Stimulated activated CD4-positive, alpha-beta T cell treated with anti-CD3 and anti-CD28 coated beads, Interleukin-4, amount 100 ng/mL, for 24 hours (primary cell): ENCODE results near the gene SELENOW.
"Not testable (repeated sequence)": the region's sequence is repeated elsewhere in the genome, so short reads cannot be mapped to it uniquely, and the experiment has no call there.

Source experiments
- DNase-seq: peaks from one replicate; pipeline ENCODE4 v3.0.0-alpha.2; 2020

SELENOW gene

GRCh38 chr19:47778049-47778953, at the start of gene SELENOW:
Gene SELENOW, plus strand, starts transcription at chr19:47778703. Its CDS starts 83 bp downstream, at chr19:47778786.
- peak; percentile 78 for DNase-seq

GRCh38 chr19:47729468-47729798, 49.1 kb upstream of the SELENOW start:
- no peak for DNase-seq

GRCh38 chr19:47729799-47730520, 48.5 kb upstream of the SELENOW start:
- peak; percentile 57 for DNase-seq

- no peak for DNase-seq
These were observed 48.0 kb upstream of the SELENOW start for GRCh38 chr19:47730521-47730889.

GRCh38 chr19:47730910-47731309, 47.6 kb upstream of the SELENOW start:
- no peak for DNase-seq

GRCh38 chr19:47735131-47735530, 43.4 kb upstream of the SELENOW start:
- no peak for DNase-seq

GRCh38 chr19:47740866-47741519, 37.5 kb upstream of the SELENOW start:
- DNase-seq = no peak

GRCh38 chr19:47741544-47742140, 36.9 kb upstream of the SELENOW start:
- no peak for DNase-seq

- DNase-seq = no peak
These were observed 35.9 kb upstream of the SELENOW start for GRCh38 chr19:47742634-47743033.

- DNase-seq = peak; percentile 98
These were observed 33.2 kb upstream of the SELENOW start, which contains the start of gene NOP53 for GRCh38 chr19:47745010-47745901. Gene NOP53, plus strand, starts transcription at chr19:47745546. Its CDS starts 14 bp downstream, at chr19:47745560.

GRCh38 chr19:47746129-47746528, 32.4 kb upstream of the SELENOW start:
- DNase-seq = not testable (repeated sequence)

GRCh38 chr19:47749326-47749725, 29.2 kb upstream of the SELENOW start:
- no peak for DNase-seq

GRCh38 chr19:47750752-47751151, 27.8 kb upstream of the SELENOW start:
- DNase-seq = no peak

GRCh38 chr19:47752440-47753211, 25.9 kb upstream of the SELENOW start:
- no peak for DNase-seq

GRCh38 chr19:47754206-47755064, 24.1 kb upstream of the SELENOW start:
- no peak for DNase-seq

- DNase-seq = no peak
These were observed 23.3 kb upstream of the SELENOW start for GRCh38 chr19:47755065-47755761.

GRCh38 chr19:47755762-47756626, 22.5 kb upstream of the SELENOW start:
- no peak for DNase-seq

GRCh38 chr19:47756627-47756929, 21.9 kb upstream of the SELENOW start:
- DNase-seq = no peak
